C1 segment of cervical spinal cord (tissue), 14 donors: ENCODE results near the gene HOXD8.

Source experiments
- DNase-seq, 14 donors: peaks; one replicate each; lab custom pipeline; 2025; lab: John Stamatoyannopoulos, UW

HOXD8 gene

DNA sequence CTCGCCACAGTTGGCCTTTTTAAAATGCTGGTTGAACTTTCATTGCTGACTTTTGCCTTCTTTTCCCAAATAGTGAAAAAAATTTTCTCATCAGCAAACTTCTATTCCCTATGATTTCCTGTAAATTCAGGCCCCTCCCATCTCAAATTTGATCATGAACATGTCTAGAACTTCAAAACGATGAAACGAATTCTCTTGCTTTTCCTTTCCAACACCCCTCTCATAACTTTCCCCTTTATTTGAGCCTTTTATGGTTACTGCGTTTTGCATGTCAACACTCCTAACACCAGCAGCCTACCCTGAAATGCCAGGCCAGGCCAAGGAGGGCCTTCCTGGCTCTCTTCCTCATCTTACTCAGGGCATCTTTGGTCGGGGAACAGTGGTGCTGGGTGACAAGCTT lies 38.6 kb upstream of the HOXD8 start:
- no peak for DNase-seq

DNA sequence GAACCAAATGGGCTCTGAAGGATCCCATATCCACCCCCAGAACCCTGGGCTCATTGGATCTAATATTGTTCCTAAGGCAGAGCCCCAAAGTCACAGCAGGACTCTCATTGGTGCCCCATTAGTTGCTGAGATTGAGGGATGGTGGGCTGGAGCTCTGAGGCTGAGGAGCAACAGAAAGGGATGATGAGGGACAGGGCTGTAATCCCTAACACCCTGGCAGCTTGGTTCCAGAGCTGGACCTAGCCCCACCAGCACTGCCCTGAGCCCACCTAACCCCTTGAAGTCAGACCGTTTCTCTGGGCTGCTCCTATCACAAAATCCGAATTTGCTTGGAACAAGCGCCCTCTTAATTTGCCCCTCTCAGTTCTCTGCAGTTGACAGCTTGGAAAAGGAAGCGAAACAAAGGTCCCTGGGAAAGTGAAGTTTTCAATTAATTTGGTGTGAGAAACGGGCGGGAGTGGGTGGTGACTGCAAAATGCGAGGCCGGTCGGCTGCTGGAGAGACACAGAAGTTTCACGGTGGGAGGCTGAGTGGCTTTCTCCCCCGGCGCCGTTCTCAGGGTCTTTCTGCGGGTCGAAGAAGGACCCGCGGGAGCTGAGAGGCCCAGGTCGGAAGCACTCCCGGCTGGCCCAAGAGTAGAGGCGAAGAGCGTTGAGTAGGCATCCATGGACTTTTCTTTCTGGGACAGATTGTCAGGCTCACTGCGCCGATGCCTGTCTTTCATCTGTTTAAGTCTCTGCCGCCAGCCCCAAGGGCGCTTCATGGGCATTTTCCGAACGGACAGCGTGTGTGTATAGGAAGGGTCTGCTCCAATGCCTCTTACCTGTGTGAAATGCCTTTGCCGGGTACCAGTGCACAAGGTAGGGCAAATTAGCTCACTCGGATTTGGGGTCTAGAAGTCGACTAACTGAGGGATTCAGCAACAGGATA lies 37.9 kb upstream of the HOXD8 start:
- DNase-seq = no peak

DNA sequence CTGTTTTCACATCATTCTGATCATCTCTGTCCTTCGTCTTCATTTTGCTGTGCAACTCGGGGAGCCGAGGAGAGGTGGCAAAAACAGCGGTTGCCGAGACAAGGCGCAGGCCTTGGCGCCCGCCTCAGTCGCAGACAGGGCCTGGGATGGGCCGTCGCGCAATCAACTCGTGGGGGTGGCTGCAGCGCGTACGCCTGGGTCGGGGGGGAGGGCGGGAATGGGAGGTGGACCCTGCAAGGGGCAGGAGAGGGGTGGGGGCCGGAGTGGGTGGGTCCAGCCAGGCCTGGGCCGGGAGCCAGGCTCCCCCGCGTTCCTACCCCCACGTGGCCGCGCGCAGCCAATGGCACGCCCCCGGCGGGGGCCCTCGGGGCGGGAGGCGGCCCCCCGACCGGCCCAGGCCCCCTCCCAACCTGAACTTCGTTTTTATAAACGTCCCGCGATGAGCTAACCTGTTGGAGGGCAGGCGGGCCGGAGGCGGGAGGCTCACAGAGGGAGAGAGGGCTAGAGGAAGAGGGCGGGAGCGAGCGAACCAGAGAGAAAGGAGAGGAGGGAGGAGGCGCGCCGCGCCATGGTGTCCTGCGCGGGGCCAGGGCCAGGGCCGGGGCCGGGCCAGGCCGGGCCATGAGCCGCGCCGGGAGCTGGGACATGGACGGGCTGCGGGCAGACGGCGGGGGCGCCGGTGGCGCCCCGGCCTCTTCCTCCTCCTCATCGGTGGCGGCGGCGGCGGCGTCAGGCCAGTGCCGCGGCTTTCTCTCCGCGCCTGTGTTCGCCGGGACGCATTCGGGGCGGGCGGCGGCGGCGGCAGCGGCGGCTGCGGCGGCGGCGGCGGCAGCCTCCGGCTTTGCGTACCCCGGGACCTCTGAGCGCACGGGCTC lies 37.0 kb upstream of the HOXD8 start, which contains the start of gene HOXD13:
Gene HOXD13 (plus strand): TSS at position 452 of the 875 bp plus-strand sequence. CDS start 170 bp downstream, at position 622.
- no peak for DNase-seq

DNA sequence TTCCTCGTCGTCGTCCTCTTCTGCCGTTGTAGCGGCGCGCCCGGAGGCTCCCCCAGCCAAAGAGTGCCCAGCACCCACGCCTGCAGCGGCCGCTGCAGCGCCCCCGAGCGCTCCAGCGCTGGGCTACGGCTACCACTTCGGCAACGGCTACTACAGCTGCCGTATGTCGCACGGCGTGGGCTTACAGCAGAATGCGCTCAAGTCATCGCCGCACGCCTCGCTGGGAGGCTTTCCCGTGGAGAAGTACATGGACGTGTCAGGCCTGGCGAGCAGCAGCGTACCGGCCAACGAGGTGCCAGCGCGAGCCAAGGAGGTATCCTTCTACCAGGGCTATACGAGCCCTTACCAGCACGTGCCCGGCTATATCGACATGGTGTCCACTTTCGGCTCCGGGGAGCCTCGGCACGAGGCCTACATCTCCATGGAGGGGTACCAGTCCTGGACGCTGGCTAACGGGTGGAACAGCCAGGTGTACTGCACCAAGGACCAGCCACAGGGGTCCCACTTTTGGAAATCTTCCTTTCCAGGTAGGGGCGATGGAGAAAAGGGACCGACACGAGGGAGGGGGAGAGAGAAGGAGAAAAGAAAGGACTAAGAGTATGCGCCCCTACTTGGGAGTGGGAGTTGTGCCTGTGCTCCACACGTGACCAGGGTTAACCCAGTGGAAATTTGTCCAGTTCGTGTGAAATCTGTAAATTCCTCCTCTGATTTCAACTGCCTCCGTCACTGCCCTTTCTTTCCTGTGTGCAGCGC lies 36.2 kb upstream of the HOXD8 start:
- DNase-seq = no peak

DNA sequence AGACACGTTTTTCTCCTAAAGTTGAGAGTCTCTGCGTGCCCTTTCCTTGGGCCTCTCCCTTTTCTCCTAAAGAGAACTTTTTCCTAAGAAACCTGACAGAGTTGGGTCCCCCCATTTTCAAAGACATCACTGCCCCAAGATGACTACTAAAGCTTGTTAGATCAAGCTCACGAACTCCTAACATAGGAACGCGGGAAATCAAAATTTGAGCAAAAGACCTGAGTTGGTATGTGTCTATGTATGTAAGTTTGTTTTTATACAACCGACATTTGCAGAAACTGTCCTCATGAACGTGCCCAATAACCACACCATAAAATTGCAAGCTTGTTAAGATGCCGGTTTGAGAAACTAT lies 35.6 kb upstream of the HOXD8 start:
- DNase-seq = no peak

DNA sequence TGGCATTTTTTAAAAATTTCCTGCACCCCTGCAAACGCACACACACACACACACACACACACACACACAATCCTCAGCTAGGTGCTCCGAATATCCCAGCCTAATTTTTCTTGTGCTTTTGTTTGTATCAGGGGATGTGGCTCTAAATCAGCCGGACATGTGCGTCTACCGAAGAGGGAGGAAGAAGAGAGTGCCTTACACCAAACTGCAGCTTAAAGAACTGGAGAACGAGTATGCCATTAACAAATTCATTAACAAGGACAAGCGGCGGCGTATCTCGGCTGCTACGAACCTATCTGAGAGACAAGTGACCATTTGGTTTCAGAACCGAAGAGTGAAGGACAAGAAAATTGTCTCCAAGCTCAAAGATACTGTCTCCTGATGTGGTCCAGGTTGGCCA lies 35.2 kb upstream of the HOXD8 start:
- DNase-seq = no peak

DNA sequence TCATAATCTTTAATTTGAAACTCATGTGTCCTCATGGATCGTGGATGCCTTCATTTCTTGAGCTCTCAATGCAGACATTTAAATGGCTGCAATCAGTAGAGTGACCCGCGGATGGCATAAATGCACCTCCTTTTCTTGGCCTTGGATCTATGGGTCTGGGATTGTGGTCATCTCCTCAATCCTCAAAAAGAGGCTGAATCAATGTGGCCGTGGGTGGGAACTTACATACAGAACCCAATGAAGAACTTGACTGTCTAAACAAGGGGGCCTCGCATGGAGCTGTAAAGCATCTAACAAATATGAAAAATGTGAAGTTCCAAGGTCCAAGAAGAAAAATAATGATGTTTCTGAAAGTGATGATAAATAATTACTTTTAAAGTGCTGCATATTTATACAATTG lies 34.1 kb upstream of the HOXD8 start:
- no peak for DNase-seq

DNA sequence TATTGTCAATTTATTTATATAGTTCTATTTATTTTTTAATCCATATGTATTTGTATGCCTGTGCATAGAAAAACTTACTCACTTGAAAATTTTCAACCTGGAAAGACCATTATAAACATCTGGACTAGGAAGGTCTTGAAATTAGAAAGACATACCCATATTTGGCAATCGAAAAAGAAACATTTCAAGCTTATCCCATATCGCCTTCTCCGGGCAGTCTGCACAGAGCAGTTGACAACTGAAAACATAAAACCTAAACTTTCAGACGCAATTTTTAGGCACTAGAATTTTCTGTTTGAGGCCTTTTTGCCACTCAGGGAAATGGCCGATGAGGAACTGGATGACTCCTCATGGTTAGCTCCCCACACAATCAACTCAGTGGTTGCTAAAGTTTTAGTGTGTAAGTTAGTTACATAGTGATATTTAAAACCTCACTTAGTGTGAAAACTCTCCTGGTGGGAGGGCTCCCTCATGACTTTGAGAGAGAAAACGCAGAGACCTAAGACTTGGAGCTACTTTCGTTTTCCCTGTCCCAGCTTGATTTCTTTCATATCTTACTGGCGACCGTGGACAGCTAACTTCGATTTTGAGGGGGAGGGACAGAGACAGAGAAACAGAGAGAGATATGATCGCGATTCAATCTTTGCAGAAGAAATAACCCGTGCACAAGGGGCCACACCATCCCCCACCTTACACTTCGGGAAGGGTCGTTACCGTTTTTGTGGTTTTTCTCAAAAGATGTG lies 33.1 kb upstream of the HOXD8 start:
- DNase-seq = no peak

DNA sequence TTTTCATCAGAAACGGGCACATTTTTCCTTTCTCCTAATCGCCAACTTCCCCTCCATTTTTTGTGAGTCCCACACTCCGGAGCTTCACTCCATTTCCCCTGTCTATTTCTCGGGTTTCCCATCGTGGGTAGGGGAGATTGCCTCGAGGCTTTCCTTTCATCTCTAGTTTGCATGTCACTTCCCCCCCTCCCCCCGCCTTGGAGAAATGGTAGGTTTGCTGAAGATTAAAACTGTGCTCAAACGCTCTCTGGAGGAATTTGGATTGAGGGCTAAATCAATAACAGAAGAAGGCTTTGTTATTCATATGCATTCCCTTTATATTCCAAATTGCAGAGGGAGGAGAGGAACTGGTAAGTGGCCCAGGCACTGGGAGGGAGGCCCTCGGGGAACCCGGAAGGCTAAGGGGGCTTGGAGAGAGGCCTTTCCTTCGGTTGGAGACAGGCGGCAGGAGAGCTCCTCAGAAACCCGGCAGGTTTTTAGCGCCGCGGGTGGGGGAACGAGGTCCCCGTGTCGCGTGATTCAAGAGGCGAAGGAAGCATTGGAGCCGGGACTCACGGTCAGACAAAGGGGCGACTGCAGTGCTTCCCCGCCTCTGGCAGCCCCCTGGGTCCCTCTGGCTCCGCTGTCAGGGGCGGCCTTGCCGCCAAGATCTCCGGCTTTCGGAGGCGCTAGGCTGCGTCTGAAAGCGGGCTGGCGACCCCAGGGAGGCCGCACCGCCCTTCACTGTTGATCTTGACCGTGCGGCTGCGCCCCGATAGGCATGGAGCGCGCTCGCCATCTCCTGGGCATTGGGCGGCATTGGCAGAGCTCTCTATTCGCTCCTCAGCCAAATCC lies 32.3 kb upstream of the HOXD8 start:
- DNase-seq = peak in 3 of 14 donors; percentile 6 to 27 (median 17)

DNA sequence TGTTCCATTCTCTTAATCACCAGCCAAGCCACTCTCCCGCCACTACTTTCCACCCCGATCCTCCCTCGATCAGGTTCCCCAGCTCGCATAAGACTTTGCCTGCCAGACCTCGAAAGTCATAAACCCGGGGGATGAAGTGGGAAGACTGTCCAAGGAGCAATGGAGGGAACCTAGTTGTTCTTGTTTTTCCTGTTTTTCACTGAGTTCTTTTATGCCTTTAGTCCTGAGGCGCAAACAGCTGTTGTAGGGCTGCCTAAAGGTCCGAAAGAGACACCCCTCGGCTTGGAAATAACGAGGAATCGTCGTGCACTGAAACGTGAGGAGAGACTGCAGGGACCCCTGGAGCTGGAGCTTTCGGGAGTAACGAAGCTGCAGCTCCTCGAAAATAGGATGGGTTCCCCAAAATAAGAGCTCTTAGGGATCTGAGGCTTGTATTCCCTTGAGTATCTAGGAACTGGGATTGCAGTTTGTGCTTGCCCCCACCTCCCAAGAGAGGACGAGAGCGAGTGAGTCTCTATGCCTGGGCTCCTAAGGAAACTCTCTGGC lies 31.6 kb upstream of the HOXD8 start:
- no peak for DNase-seq

DNA sequence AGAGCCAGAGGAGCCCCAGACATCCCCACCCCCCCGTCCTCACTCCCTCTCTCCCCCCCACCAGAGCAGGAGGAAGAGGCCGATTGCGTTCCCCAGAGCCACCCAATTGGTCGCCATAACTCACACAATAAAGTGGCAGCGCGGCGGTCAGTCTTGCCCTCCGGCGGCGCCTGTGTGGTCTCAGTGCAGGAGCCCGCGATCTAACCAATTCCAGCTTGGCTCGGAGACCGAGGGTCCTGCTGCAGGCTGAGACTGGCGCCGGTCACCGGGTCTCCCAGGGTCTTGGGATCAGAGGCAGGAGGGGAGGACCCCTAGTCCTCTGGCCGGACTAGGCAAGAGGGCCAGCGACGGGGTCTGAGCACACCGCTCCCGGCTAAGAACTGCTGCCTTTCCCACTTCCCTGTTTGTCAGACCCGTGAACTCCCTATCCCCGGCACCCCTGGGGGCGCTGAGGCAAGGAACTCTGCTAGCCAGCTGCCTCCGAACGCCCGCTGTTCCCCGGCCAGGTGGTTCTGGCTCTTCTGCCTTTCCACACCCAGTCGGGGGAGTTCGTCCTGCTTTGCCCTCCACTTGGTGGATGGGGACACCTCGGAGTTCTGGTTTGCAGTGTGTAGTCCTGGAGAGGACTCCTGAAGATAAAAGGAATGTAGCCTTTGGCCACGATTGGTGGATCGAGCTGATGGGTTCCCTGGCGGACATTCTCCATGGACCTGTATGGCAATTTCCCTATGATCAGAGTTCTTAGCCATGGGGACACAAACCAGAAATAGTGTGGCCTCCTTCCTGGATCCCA lies 30.9 kb upstream of the HOXD8 start:
- DNase-seq = no peak

DNA sequence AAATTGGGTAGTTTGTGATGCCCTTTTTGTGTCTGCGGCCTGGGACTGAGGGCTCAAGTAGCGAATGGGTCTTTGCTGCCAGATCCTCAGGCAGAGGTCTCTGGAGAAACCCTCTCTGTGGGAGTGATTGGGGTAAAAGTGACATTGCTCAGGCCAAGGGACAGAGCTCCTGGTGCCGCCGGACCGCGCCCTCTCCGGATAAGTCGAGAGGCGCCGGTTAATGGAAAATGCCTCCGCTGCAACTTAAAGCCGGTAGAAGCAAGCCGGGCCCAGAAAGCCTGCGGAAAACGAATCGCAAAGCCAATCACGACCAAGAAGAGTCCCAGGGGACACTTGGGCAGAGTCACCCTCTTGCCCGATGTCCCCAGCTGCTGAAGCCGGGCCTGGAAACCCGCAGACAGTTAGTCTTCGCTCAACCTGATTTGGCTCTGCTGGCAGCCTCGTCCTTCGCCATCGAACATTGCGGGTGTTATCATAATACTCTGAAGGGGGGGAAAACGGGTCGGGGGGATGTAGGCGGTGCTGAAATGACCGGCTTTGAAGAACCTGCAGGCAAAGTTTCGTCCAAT lies 30.3 kb upstream of the HOXD8 start:
- DNase-seq = no peak

DNA sequence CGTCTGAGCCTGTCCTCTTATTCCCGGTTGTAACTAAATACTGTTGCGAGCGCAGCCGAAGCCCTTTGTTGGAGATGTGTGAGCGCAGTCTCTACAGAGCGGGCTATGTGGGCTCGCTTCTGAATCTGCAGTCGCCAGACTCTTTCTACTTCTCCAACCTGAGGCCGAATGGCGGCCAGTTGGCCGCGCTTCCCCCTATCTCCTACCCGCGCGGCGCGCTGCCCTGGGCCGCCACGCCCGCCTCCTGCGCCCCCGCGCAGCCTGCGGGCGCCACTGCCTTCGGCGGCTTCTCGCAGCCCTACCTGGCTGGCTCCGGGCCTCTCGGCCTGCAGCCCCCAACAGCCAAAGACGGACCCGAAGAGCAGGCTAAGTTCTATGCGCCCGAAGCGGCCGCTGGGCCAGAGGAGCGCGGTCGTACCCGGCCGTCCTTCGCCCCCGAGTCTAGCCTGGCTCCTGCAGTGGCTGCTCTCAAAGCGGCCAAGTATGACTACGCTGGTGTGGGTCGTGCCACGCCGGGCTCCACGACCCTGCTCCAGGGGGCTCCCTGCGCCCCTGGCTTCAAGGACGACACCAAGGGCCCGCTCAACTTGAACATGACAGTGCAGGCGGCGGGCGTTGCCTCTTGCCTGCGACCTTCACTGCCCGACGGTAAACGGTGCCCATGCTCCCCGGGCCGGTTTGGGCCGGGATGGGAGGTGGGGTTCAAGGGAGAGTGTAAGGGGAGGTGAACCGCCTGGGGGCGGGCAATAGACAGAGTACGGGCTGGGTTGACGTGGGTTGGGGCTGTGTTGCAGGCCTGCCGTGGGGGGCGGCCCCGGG lies 29.6 kb upstream of the HOXD8 start, which contains the start of gene HOXD12:
Gene HOXD12 (plus strand): TSS at position 68 of the 819 bp plus-strand sequence. CDS start 7 bp downstream, at position 75.
- DNase-seq = no peak

DNA sequence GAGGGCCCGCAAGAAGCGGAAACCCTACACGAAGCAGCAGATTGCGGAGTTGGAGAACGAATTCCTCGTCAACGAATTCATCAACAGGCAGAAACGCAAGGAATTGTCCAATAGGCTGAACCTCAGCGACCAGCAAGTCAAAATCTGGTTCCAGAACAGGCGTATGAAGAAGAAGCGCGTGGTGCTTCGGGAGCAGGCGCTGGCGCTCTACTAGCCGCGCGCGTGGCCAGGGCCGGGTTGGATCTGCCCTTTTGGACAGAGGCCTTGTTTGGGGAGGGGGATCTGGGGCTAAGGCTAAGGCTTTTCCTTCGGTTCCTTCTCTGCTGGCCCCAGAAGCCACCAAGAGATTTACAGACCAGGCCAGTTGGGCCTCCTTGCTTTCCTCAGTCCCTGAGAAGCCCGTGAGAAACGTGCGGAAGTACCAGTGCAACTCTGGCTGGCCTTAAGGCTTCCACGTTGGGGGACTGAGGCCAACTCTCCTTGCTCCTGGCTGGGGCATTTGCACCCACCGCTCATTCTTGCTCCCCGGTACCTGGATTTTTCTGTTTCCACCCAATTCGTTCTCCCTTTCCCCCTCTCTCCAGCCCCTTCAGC lies 28.9 kb upstream of the HOXD8 start:
- DNase-seq = no peak

DNA sequence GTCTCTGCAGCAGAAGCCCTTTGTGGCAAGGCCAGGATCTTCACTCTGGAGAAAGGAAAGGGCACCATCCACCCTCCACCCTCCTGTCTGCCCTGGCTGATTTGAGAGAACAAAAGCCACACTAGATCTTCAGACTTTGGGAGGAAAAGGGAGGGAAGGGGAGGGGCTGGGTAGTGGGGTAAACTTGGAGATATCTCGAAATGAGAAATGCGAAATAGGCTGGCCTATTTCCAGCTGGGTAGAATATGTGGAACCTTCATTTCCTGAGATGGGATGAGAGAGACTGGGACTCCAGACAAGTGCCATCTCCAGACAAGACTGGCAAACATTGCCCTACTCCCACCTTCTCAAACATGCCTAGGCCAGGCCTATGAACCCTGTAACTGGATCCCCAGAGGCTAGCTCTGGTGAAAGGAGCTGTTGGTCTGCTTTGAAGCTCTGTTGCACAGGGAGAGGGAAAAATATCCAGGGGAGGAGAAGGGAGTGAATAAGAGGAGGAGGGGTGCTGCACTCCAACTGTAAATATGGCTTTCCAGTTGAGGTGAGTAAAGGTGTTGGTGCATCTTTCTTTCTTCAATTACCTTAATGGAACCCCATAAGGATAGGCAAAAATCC lies 28.2 kb upstream of the HOXD8 start:
- no peak for DNase-seq

DNA sequence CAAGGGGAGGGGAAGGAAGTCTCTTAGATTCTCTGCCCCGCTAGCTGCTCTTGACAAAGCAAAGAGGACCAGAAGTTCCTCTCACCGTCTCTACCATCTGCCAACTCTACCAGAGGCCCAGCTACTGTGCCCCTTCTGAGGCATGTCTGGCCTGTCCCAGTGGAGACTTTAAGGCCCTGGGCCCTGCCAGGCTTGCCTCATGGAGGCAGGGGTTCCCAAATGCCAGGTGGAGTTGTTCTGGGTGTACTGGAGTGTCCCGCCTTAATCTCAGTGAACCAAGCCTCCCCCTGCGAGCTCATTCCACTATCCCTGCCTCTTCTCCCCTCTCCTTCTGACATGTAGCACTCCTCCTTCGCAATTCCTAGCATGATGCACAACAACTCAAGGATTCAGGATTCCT lies 27.7 kb upstream of the HOXD8 start:
- no peak for DNase-seq
